HG03378 (cell line): ENCODE measurements around the gene RASAL3.
"Not testable (repeated sequence)": the region's sequence is repeated elsewhere in the genome, so short reads cannot be mapped to it uniquely, and the experiment has no call there.

Source experiments
- ATAC-seq: cut with Tn5 transposase; IDR thresholded peaks from one replicate; pipeline ENCODE4 v1.9.1; 2021; ENCODE audit warnings: mild to moderate bottlenecking, moderate library complexity; ENCODE audit not compliant: unreplicated experiment

RASAL3 gene

DNA sequence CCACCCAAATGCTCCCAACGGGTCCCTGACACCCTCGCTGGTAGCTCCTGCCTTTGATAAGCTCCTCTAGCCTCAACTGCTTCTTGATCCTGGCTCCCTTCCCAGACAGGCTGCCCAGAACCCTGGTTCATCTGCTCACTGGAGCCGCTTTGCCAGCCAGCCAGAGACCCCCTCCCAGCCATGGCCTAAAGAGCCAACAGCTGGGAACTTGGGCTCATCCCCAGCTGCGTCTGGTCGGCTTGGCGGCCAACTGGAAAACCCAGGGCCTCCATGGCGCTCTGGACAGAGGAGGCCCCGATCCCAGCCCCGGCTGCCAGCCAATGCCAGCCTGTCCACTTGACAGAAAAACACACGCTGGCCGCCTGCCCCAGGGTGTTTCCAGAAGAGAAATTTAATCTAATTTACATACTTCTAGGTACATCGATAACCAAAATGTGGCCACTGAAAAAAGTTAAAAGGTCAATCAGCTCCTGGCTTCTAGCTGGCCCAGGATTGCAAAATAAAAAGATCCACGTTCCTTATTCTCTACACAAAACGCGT lies 42.6 kb downstream of the RASAL3 start:
- ATAC-seq = no peak

DNA sequence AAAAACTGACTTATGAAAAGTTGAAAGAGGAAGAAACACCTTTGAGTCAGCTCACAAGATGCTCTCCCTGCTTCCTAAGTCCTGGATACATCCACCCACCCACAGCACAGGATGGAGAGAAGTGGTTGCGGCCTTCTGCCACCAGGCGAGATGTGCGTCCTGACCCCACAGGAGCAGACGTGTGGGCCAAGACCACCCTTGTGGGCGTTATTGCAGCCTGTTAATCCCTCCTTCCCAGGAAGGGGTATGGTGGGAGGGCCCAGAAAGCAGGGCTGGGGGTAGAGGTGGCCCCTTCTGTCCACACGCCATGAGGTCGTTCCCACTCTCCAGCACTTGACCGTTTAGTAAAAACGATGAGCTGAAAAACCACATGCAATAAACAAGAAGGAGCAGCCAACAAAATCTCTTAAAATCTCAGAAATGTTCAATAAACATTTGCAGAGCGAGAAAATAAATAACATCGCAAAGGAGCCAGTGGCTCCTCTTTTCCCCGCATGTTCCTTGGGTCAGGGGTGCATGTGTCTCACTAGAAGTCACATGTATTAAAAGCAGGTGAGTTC lies 43.1 kb downstream of the RASAL3 start:
- no peak for ATAC-seq

DNA sequence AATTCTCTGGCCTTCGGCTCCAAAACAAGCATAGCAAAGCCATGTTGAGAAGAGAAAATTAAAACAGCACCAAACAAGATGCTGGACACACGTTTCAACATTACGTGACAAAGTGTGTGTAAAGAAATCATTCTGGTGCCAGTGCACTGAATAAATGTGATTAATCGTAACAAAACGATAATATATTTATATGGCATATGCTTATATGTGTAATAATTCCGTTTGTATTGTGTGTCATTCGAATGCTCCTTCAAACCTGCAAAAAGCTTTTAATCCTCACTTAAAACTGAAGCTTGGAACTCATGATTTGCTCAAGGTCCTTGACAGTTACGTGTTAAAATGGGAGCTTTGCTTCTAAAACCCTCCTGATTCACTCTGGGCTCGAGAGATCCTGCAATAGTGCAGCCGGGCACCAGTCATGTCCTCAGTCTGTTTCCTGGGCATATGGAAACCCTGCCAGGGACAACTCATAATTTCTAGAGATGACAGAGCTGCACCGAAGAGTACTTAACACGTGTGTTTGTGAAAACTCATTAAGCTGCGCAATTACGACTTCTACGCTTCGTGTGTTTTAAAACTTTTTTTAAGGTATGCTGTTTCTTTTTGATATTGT lies 44.8 kb downstream of the RASAL3 start:
- ATAC-seq = peak; percentile 1

DNA sequence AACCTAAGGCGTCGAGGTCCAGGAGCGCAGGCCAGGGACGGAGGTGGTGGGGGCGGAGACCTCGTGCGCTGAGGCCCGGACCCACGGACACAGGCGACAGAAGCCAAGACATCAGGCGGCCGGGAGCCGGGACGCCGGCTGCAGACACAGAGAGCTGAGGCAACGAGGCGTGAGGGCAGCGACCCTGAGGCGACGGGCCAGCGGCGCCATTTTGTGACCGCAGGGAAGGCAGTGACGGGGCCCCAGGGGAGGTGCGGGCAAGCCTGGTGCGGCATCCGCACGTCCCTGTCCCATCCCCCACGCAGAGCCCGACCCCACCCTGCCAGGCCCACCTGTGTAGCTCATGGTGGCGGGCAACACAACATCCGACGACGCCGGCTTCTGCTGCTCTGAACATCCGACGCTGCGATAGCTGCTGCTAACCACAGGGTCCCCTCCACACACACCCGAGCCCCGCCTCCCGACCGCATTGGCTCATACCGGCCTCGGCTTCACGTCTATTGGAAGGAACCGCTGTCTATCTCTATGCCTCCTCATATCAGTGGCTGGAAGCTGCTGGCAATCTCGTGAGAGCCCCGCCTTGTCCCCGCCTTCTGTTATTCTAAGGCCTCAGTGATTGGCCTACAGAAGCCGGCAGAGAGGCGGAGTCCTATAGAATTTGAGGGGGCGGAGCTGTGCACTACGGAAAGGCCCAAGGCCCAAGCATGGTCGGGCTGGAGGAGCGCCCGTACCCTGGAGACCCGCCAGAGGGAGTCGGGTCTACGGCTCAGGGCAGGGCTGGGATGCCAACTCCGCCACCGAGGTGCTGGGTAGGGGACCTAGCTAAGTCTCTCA lies 45.5 kb downstream of the RASAL3 start, which contains the start of gene AKAP8L:
AKAP8L (minus strand) TSS at position 410 of the 834 bp plus-strand sequence; CDS start at position 345, 65 bp downstream.
- peak; percentile 92 for ATAC-seq

DNA sequence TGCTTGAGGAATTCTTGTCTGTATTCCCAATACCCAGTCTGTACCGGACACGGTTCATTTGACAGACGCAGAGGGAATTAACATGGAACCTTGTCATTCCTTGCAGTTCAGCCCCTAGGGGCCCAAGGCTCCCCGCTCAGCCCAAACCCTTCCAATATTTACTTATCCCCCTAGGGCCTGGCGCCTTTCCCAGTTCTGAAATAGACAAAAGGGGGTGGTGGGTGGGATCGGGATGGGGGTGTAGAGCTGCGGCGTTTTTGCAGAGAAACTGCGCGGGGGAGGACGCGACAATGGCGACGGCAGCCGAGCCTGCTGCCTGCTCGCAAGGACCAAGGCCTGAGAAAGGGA lies 46.1 kb downstream of the RASAL3 start:
- ATAC-seq = no peak

DNA sequence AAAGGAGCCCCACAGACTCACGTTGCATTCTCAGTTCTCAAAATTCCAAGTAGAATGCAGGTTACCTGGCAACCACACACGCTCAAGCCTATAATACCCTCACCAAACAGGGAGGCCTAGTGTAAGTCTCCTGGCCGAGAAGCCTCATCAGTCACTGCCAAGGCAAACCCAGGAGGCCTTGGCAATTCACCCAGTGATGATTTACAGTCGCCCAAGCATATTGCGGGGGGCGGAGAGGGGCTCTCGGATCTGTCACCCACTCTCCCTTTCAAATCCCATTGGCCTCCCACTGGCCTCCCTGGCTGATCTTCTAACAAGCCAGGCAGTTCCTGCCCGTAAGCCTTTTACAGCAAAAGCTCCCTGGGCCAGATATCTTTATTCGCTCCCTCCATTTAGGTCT lies 46.6 kb downstream of the RASAL3 start:
- ATAC-seq = no peak

DNA sequence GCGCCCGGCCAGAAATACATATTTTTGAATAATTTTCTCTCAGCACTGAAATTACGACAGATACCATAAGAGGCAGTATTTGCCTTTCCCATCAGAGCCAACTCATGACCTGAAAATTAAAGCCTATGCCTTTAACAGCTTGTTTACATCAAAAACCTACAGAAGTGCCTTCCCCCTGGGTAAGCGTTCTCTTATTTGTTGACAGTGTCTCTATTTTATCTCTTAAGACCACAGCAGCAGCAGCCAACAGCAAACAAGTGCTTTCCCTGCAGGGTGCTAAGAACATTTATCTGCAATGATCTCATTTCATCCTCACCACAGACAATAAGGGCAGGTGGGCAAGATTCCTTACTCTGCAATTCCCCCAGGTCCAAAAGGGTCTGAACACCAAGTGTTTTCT lies 51.5 kb downstream of the RASAL3 start:
- ATAC-seq = no peak

DNA sequence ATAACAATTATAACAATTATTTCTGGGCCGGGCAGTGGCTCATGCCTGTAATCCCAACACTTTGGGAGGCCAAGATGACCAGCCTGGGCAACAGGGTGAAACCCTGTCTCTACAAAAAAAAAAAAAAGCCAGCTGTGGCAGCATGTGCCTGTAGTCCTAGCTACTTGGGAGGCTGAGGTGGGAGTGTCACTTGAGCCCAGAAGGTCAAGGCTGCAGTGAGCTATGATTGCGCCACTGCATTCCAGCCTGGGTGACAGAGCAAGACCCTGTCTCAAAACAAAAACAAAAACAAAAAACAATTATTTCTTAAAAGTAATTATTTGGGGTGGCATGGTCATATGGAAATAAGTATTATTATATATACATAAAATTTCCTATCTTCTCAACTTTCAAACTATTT lies 53.0 kb downstream of the RASAL3 start:
- not testable (repeated sequence) for ATAC-seq

DNA sequence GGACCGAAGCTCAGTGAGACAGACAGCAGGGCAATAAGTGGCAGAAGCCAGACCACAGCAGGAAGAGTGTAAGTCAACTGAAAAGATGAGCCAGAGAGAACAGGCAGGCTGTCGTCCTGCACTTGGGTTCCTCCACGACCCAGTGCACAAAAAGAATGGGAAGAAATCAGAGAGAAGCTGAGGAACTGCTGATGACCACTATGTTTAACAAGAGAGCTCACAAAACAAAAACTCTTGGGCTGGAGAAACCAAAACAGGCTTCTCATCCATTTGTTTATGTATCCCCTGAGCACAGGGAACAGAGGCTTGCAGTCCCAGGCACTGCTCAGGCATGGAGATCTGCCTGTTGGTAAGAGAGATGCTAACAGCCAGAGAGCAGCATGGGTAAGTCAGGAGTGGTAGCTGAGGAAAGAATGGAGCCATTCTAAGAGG lies 59.5 kb downstream of the RASAL3 start:
- ATAC-seq = no peak

DNA sequence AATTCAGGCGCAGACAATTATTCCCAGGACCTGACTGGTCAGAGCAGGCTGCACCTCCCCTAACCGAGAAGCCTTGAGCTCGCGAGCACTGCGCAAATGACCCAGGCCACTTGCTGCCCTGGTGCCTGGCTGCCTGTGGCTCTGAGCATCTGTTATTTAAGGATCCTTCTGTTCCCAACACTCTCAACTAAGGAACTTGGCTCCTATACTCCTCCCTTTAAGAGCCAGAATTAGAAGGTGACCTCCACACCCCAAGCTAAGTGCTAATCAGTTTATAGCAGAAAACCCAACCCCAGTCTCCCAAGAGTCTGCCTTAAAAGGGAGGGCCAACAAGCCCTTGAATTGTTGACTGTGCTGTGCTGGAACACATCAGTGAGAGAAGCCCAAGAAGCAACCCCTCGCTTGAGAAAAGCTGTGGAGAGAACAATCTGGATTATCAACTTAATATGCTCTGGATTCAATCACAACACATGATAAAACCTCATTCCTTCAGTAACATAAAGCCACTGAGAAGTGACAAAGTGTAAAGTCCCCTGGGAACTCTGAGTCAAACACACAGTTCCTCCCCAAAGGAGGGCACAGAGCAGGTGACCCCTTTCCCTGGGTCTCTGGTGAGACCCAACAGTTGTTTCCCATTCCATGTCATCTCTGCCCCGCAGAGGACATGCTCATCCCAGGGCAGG lies 60.1 kb downstream of the RASAL3 start:
- no peak for ATAC-seq

DNA sequence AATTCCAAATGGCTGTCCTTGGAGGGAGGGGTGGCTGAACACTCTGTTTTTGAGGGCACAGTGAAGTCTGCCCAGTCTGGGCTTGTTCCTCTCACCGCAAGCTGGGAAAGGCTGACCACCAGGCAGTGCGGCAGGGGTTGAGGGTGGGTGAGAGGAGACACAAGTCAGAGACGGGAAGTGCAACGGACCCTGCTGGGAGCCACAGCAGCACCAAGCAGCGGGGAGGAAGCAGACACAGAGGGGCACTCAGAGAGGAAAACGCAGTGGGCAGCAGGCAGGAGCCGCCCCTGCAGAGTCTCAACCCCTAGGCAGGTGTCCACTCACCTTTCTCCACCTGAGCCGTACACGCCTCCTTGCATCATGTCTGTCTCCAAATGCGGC lies 61.2 kb downstream of the RASAL3 start:
- ATAC-seq = no peak

DNA sequence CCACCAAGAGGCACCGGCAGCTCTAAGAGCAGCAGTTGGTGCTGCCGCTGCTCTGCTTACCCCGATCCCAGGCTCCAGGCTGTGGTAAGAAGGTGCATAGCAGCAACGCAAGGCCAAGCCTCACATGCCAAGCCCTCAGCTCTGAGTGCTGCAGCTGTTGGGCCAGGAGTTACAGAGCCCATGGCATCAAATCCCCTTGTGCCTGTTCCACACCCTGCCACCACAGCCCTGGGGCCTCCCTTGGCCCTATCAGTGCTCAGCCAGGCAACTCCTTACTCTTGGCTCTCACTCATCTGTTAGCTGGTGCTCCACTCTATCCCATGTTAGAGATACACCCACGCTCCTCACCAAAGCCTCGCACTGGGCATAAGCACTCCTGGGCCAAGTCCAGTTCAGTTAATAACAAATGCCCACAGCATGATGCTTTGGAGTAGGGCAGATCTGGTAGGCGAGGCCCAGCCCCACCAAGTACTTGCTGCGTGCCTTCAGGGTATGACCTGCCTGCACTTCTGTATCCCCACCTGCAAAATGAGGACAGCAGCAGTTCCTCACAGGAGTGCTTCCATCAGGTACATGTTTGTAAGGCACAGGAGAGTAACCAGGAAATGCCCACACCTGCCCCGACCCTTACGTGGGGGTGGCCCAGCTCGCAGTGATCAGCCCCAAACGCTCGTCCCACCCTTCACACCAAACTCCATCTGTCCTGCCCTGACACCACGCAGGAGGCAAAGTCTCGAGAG lies 61.8 kb downstream of the RASAL3 start:
- ATAC-seq = no peak
